ENCODE measurements around the gene TSKS.
"Not testable (repeated sequence)": the region's sequence is repeated elsewhere in the genome, so short reads cannot be mapped to it uniquely, and the experiment has no call there.

TSKS gene

GRCh38 chr19:49739098-49739497, 24.0 kb downstream of the TSKS start:
- Histone ChIP-seq H3K27ac (no peak overlapping the region), H3K4me3 (no peak overlapping the region)

GRCh38 chr19:49738268-49738667, 24.8 kb downstream of the TSKS start:
- H3K27ac ChIP-seq, result peak overlapping the region in 1 of 21 experiments; percentile 11
- H3K4me3 ChIP-seq, result no peak overlapping the region

DNA sequence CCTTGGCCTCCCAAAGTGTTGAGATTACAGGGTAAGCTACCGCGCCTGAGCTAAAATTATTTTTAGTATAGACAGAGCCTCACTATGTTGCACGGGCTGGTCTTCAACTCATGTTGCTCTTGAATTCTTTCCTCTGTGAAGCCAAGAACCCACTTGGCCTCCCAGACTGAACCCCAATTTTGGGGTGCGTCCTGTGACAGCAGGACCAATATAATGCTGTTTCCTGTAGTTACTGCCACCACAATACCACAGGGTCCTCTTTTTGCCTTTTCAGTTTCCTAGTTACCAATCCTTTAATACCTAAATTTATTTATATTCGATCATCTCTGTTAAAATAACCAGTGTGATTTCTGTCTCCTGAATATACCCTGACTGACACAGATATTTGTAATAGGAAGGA, 32.9 kb downstream of the TSKS start:
- H3K4me3 ChIP-seq, result no peak overlapping the region
- no peak overlapping the region for H3K27ac ChIP-seq

DNA sequence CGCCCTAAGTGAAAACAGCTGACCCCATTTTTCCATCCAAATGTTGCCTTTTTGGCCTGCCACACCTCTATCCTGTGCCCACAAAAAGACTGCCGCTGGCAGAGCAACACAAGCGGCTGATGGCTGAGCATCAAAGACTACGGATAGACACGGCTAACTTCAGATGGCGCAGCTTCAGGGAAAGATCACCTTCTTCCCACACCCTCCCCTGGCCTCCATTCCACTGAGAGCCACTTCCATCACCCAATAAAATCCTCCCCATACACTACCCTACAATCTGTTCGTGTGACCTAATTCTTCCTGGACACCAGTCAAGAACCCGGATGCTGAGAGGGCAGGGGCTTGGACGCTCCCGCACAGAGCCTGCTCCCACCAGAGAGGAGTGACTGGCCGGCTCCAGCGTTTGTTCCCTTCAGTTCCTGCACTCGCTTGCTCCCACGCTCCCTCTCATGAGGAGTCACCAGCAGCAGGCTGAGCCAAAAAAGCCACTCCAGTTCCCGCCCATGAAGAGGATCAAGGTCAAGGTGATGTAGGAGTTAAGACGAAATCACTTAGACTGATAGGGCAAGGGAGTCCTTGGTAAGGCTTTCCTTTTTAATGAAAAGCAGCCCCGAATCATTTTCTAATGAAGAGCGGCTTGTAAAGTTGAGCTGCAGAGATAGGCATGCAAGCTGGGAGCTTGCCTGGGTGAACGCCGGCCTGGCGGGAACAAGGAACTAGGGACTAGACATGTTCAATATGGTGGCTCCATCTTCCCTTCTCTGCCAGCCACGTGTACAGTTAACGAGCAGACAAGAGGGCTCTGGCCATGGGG, 35.7 kb downstream of the TSKS start:
- Histone ChIP-seq H3K27ac (peak overlapping the region in 6 of 21 experiments; percentile 10 to 72 (median 38)), H3K4me3 (no peak overlapping the region)

- not testable (repeated sequence) for H3K27ac ChIP-seq, H3K4me3 ChIP-seq
These were observed 43.7 kb downstream of the TSKS start for GRCh38 chr19:49719420-49719819.

GRCh38 chr19:49718991-49719390, 44.1 kb downstream of the TSKS start:
- H3K4me3 ChIP-seq, result no peak overlapping the region
- H3K27ac ChIP-seq, result no peak overlapping the region

- peak overlapping the region in 2 of 7 experiments; percentile 49 to 51 for H3K4me3 ChIP-seq
- peak overlapping the region in 1 of 21 experiments; percentile 84 for H3K27ac ChIP-seq
These were observed 44.6 kb downstream of the TSKS start for GRCh38 chr19:49718511-49718910.

DNA sequence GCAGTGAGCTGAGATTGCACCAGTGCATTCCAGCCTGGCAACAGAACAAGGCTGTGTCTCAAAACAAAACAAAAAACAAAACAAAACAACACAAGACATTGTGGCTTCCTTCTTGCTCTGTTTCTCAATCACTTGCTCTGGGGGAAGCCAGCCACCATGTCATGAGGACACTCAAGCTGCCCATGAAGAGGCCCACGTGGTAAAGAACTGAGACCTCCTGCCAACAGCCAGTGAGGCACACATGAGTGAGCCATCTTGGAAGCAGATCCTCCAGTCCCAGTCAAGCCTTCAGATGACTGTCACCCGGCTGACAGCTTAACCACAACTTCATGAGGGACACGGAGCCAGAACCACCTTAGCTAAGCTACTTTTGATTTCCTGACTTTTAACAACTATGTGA, 47.0 kb downstream of the TSKS start:
- Histone ChIP-seq H3K27ac (no peak overlapping the region), H3K4me3 (no peak overlapping the region)

- H3K27ac ChIP-seq, result peak overlapping the region in 13 of 21 experiments; percentile 8 to 77 (median 36)
These were observed 49.8 kb downstream of the TSKS start for GRCh38 chr19:49713236-49713845.

DNA sequence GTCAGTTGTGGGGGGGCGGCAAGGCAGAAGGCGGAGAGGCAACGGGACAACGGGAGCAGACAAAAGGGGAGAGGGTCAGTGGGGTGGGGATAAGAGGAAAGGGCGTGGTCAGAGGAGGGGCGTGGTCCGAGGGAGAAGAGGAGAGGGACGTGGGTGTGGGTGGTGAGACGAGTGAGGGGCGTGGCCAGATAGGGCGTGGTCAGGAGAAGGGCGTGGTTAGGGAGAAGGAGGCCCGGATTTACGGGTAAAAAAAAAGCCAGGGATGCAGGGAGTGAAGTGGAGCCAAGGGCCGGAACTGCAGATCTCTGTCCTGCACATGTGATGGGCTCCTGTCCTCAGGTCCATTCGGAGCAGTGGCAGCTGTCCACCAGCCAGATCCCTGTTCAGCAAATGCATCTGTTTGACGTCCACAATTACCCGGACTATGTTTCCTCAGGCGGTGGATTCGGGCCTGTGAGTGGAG, 50.7 kb downstream of the TSKS start:
- H3K27ac ChIP-seq, result peak overlapping the region in 1 of 21 experiments; percentile 36
- no peak overlapping the region for H3K4me3 ChIP-seq

More at GRCh38 chr19:49713236-49713845, 49.8 kb downstream of the TSKS start:
- H3K4me3 ChIP-seq, result no peak overlapping the region

DNA sequence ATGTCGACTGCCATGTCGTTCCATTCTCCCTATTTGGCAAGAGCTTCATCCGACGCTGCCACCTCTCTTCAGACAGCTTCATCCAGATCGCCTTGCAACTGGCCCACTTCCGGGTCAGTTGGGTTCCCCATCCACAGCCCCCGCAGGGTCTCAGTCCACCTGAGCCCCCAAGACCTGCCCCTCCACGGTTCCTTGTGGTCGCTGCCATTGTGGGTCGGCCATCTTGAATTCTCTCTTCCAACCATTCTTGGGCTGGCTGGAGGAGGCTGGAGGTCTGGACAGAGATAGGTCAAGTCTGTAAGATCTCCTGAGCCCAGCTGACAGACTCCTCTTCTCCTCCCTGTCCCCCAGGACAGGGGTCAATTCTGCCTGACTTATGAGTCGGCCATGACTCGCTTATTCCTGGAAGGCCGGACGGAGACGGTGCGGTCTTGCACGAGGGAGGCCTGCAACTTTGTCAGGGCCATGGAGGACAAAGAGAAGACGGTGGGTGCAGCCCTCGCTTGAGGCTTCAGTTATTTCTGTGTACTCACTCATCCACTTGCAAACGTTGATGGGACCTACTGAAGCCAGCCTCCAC, 52.6 kb downstream of the TSKS start:
- no peak overlapping the region for H3K4me3 ChIP-seq
- no peak overlapping the region for H3K27ac ChIP-seq

- H3K4me3 ChIP-seq, result no peak overlapping the region
- H3K27ac ChIP-seq, result no peak overlapping the region
These were observed 57.2 kb downstream of the TSKS start for GRCh38 chr19:49705919-49706318.

DNA sequence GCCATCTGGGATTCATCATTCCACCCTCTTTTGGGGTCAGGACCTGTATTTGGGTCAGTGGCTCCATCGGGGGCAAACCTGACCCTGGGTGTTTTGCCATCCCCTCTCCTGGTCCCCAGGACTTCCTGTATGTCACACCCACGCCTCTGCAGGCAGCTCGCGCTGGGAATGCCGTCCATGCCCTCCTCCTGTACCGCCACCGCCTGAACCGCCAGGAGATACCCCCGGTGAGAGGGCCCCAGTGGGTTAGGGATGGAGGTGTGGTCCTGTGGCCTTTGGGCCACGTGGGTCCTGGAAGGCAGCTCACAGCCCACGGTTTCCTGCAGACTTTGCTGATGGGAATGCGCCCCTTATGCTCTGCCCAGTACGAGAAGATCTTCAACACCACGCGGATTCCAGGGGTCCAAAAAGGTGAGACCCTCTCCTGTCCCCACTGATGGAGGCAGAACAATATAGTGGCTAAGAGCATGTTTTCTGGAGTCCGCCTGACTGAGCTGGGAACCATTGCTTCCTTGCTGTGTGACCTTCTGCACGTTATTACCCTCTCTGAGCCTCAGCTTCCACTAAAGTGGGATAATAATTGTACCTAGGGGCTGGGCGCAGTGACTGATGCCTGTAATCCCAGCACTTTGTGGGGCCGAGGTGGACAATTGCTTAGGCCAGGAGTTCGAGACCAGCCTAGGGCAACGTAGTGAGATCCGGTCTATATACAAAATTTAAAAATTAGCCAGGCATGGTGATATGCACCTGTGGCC, 58.0 kb downstream of the TSKS start:
- Histone ChIP-seq H3K27ac (no peak overlapping the region), H3K4me3 (no peak overlapping the region)

- Histone ChIP-seq H3K4me3 (no peak overlapping the region), H3K27ac (no peak overlapping the region)
These were observed 61.8 kb downstream of the TSKS start for GRCh38 chr19:49701271-49701786.

GRCh38 chr19:49700563-49700962, 62.5 kb downstream of the TSKS start:
- no peak overlapping the region for H3K4me3 ChIP-seq
- no peak overlapping the region for H3K27ac ChIP-seq

- H3K27ac ChIP-seq, result no peak overlapping the region
- H3K4me3 ChIP-seq, result no peak overlapping the region
These were observed 63.7 kb downstream of the TSKS start for GRCh38 chr19:49699364-49699763.

DNA sequence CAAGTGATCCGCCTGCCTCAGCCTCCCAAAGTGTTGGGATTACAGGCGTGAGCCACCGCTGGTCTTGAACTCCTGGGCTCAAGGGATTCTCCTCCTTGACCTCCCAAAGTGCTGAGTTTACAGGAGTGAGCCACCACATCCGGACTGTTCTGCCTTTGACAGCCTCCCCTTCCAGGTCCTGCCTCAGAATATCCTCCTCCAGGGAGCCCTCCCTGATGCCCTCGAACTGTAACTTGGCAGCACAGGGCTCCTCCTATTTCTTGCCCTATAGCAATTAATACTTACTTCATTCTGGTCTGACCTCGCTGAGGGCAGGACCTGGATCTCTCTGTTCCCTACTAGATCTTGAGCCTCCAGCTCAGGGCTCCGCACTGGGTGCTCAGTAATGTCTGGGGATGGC, 66.2 kb downstream of the TSKS start:
- no peak overlapping the region for H3K27ac ChIP-seq
- H3K4me3 ChIP-seq, result no peak overlapping the region

- no peak overlapping the region for H3K4me3 ChIP-seq
These were observed 67.0 kb downstream of the TSKS start for GRCh38 chr19:49696115-49696514.

DNA sequence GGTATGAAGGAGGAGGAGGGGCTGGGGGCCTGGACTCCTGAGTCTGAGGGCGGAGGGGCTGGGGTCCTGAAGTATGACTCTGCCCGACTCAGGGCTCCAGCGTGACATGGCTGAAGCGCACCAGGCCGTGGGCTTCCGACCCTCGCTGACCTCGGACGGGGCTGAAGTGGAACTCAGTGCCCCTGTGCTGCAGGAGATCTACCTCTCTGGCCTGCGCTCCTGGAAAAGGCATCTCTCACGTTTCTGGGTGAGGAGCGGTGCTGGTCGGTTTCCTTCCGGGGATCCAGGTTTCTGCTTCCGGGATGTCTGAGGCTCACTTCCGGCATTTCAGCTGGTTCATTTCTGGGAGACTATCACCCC, 71.0 kb downstream of the TSKS start:
- no peak overlapping the region for H3K4me3 ChIP-seq
- H3K27ac ChIP-seq, result no peak overlapping the region

More at GRCh38 chr19:49696115-49696514, 67.0 kb downstream of the TSKS start:
- no peak overlapping the region for H3K27ac ChIP-seq

Measured in skin epidermis (tissue), 12 donors.